ENCODE results near the gene PRKG1.

PRKG1 gene

DNA sequence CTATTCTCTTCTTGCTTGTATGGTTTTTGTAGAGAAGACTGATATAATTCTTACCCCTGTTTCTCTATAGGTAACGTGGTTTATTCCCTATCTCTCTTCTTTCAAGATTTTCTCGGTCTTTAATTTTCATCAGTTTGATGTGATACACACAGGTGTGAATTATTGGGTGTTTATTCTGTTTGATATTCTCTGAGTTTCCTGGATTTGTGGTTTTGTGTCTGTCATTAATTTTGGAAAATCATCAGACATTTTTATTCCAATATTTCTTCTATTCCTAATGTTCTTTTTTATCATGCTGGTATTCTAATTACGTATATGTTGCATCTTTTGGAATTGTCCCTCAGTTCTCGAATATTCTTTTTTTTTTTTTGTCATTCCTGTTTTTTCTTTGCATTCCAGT, 850.1 kb downstream of the PRKG1 start:
- Histone ChIP-seq H3K4me3 (replicated peaks; ENCODE audit: insufficient read depth, low read length) (no peak overlapping the region), H3K27ac (replicated peaks) (no peak overlapping the region), H3K27me3 (ENCODE audit: insufficient read depth, poor library complexity, severe bottlenecking) (no peaks in the 10 kb centered on the region)
- TF ChIP-seq, protein P1, sequence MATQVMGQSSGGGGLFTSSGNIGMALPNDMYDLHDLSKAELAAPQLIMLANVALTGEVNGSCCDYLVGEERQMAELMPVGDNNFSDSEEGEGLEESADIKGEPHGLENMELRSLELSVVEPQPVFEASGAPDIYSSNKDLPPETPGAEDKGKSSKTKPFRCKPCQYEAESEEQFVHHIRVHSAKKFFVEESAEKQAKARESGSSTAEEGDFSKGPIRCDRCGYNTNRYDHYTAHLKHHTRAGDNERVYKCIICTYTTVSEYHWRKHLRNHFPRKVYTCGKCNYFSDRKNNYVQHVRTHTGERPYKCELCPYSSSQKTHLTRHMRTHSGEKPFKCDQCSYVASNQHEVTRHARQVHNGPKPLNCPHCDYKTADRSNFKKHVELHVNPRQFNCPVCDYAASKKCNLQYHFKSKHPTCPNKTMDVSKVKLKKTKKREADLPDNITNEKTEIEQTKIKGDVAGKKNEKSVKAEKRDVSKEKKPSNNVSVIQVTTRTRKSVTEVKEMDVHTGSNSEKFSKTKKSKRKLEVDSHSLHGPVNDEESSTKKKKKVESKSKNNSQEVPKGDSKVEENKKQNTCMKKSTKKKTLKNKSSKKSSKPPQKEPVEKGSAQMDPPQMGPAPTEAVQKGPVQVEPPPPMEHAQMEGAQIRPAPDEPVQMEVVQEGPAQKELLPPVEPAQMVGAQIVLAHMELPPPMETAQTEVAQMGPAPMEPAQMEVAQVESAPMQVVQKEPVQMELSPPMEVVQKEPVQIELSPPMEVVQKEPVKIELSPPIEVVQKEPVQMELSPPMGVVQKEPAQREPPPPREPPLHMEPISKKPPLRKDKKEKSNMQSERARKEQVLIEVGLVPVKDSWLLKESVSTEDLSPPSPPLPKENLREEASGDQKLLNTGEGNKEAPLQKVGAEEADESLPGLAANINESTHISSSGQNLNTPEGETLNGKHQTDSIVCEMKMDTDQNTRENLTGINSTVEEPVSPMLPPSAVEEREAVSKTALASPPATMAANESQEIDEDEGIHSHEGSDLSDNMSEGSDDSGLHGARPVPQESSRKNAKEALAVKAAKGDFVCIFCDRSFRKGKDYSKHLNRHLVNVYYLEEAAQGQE (IDR thresholded peaks at IDR 0.05; ENCODE audit: insufficient replicate concordance, low read depth) = no peak
- TF ChIP-seq, protein P2, sequence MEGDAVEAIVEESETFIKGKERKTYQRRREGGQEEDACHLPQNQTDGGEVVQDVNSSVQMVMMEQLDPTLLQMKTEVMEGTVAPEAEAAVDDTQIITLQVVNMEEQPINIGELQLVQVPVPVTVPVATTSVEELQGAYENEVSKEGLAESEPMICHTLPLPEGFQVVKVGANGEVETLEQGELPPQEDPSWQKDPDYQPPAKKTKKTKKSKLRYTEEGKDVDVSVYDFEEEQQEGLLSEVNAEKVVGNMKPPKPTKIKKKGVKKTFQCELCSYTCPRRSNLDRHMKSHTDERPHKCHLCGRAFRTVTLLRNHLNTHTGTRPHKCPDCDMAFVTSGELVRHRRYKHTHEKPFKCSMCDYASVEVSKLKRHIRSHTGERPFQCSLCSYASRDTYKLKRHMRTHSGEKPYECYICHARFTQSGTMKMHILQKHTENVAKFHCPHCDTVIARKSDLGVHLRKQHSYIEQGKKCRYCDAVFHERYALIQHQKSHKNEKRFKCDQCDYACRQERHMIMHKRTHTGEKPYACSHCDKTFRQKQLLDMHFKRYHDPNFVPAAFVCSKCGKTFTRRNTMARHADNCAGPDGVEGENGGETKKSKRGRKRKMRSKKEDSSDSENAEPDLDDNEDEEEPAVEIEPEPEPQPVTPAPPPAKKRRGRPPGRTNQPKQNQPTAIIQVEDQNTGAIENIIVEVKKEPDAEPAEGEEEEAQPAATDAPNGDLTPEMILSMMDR (IDR thresholded peaks at IDR 0.05; ENCODE audit: insufficient read depth, low read length) = no peak
- TF ChIP-seq GABPA (IDR thresholded peaks at IDR 0.05; ENCODE audit: low read depth) = no peak
- no peak for TF ChIP-seq SPI1 (IDR thresholded peaks at IDR 0.05; ENCODE audit: borderline replicate concordance, low read depth)
- TF ChIP-seq POLR2AphosphoS5 (IDR thresholded peaks at IDR 0.05; ENCODE audit: low read depth) = no peak
- no peak for DNase-seq (ENCODE audit: low read depth in 1 of 2, low spot score in 1 of 2)

DNA sequence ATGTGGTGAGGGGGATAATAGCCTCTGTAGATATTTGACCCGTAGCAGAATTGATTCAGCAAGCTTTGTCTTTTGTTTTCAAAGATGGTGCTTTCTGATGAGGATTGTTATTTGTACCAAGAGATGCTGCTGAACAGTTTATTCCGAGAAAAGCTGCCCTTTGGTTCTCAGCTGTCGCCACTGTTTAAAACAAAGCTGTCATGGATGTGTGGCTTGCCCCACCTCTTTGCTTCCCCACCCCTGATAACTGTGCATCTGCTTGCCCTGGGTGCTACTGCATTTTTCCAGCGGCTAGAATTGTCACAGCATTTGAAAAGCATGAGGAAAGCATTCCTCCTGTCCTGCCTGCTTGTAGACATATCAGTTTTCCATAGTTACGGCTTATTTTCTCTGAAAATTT, 852.0 kb downstream of the PRKG1 start:
- no peak for DNase-seq (ENCODE audit: low read depth in 1 of 2, low spot score in 1 of 2)
- Histone ChIP-seq H3K4me3 (replicated peaks; ENCODE audit: insufficient read depth, low read length) (no peak overlapping the region), H3K27ac (replicated peaks) (no peak overlapping the region), H3K27me3 (ENCODE audit: insufficient read depth, poor library complexity, severe bottlenecking) (no peaks in the 10 kb centered on the region)
- no peak for TF ChIP-seq SPI1 (IDR thresholded peaks at IDR 0.05; ENCODE audit: borderline replicate concordance, low read depth)
- no peak for TF ChIP-seq GABPA (IDR thresholded peaks at IDR 0.05; ENCODE audit: low read depth)
- TF ChIP-seq, protein P1 (IDR thresholded peaks at IDR 0.05; ENCODE audit: insufficient replicate concordance, low read depth) = no peak
- no peak for TF ChIP-seq POLR2AphosphoS5 (IDR thresholded peaks at IDR 0.05; ENCODE audit: low read depth)
- TF ChIP-seq, protein P2 (IDR thresholded peaks at IDR 0.05; ENCODE audit: insufficient read depth, low read length) = no peak

DNA sequence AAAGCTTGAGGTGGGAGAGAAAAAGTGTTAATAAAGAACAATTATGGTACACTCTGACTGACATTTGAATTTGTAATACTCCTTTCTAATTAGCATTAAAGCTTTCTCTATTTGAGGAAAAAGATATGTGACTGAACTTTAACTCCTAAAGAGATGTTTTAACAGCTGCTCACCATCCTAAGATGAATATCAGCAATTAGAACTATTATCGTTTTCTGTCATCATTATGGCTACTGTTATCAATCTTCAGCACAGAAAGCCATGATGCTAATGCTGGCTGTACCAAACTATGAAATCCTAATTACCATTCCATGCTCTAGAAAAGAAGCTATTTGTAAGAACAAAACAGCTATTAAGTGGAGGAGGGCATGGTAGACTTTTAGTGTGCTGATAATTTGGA, 853.9 kb downstream of the PRKG1 start:
- TF ChIP-seq POLR2AphosphoS5 (IDR thresholded peaks at IDR 0.05; ENCODE audit: low read depth) = no peak
- TF ChIP-seq GABPA (IDR thresholded peaks at IDR 0.05; ENCODE audit: low read depth) = no peak
- TF ChIP-seq, protein P1 (IDR thresholded peaks at IDR 0.05; ENCODE audit: insufficient replicate concordance, low read depth) = no peak
- TF ChIP-seq SPI1 (IDR thresholded peaks at IDR 0.05; ENCODE audit: borderline replicate concordance, low read depth) = no peak
- TF ChIP-seq, protein P2 (IDR thresholded peaks at IDR 0.05; ENCODE audit: insufficient read depth, low read length) = no peak

More for the DNA sequence above, 853.9 kb downstream of the PRKG1 start:
- H3K4me3 ChIP-seq (replicated peaks; ENCODE audit: insufficient read depth, low read length) = no peak overlapping the region
- H3K27me3 ChIP-seq (ENCODE audit: insufficient read depth, poor library complexity, severe bottlenecking) = no peaks in the 10 kb centered on the region
- no peak overlapping the region for H3K27ac ChIP-seq (replicated peaks)
- DNase-seq (ENCODE audit: low read depth in 1 of 2, low spot score in 1 of 2) = no peak

Measured in HL-60 (cell line).